GM12891 (cell line): Measurements from ENCODE around the gene PHEX.

Experiments
- POLR2A ChIP-seq: IDR thresholded peaks from 2 replicates; pipeline ENCODE4 v1.6.1; 2011; ENCODE audit warnings: low read depth, low read length, control low read depth
- POLR2AphosphoS5 ChIP-seq: IDR thresholded peaks from 2 replicates; pipeline ENCODE4 v1.6.1; 2011; ENCODE audit warnings: low read depth, low read length, control low read depth
- TAF1 ChIP-seq: IDR thresholded peaks from 2 replicates; pipeline ENCODE4 v1.6.1; 2011; ENCODE audit warnings: low read depth, low read length, control low read depth

DNA sequence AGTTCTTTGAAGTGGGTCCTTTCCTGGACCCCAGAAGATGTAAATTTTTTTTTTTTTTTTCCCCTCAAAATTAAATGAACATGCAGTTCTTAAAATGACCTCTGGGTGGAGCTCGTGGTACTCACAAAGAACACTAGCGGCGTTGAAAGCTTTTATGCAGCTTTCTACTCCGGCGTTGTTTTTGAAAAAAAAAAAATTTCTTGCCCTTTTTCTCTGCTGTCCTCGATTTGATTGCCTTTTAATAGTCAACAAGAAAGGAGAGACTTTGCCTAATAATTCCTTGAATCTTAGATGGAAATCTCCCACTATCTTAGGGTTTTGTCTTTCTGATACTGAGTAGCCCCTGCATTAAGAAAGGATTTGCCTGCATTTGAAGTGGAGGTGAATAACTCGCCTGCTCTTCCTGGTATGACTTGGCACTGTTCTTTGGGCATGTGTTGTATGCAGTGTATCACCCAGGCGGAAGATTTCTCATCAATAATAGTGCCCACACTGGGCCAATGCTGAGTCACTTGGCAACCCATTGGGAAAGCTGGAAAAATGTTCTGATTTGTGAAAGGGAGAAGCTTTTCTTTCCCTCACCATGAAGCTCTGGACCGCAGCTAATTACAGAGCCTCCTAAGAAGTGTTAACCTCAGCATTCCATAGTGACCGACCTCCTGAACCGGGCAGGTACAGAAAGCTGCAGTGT, 104.0 kb downstream of the PHEX start:
- TF ChIP-seq POLR2A (no peak), POLR2AphosphoS5 (no peak), TAF1 (no peak)
